Spleen (tissue), 7 donors: ENCODE results near the gene MPZL2.

Experiments used
- CTCF ChIP-seq, 11 experiments: fragments of 200-600 bp in 7 of 11; fragments of 450-650 bp in 4 of 11; sonication (generic) in 4 of 11; IDR thresholded peaks in 8 of 11; conservative IDR thresholded peaks in 3 of 11; 1 replicate in 7 of 11; 2 replicates in 4 of 11; pipeline versions ENCODE4 v1.4.0 to v1.8.0; 2016 to 2021; ENCODE audit warnings: antibody characterized with exemption in 11 of 11, inconsistent platforms in 4 of 11, mild to moderate bottlenecking in 1 of 11
- POLR2AphosphoS5 ChIP-seq, 3 donors: sonication (generic); formaldehyde crosslinking; IDR thresholded peaks; one replicate each; pipeline ENCODE4 v1.5.1; 2017; ENCODE audit warnings: antibody characterized with exemption in 3 of 3
- donor health status: DM: no; HTN: no; CAD: no; lungs with moderate emphysema.
- donor health status: DM: no; HTN: no; CAD: no.
- donor health status: DM: no; HTN: no; CAD: no.

DNA sequence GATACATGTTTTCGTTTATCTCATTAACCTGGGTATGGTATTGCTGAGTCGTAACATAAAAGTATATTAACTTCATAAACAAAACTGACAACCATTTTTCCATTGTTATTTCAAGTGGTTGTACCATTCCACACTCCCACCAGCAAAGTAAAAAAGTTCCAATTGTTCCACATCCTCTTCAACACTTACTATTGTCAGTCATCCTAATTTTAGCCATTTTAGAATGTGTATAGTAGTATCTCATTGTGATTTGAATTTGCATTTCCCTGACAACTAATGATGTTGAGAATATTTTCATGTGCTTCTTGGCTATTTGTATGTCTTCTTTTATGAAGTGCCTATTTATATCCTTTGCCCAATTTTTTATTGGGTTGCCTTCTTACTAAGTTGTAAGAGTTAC is 30.0 kb upstream of the MPZL2 start:
- TF ChIP-seq POLR2AphosphoS5 (IDR thresholded peaks at IDR 0.05) (no peak), CTCF (IDR thresholded peaks at IDR 0.05 in 8 of 11, conservative IDR thresholded peaks at IDR 0.05 in 3 of 11) (no peak)
